Activated CD4-positive, alpha-beta memory T cell treated with anti-CD3 and anti-CD28 coated beads for 36 hours (primary cell): ENCODE data around the gene EFNA4. TPM values are rescaled to one million over a fixed set of nuclear protein-coding genes. Genes with fewer than 3 reads are reported as not detected.

Source experiments
- CTCF ChIA-PET: fragments of 350-600 bp; sonication (Branson Sonifier 250); formaldehyde crosslinking; loops from one replicate; lab custom pipeline; 2021; ENCODE audit warnings: antibody characterized with exemption, inconsistent platforms; lab: Charles Lee
- POLR2A ChIA-PET: fragments of 350-600 bp; sonication (Branson Sonifier 250); formaldehyde crosslinking; loops from one replicate; lab custom pipeline; 2021; ENCODE audit warnings: antibody characterized with exemption; lab: Charles Lee
- DNase-seq: peaks from one replicate; pipeline ENCODE4 v3.0.0-alpha.2; 2020
- H3K27ac Mint-ChIP-seq: one replicate; pipeline ENCODE4 v1.8.0; 2021; ENCODE audit warnings: mixed read lengths
- H3K27me3 Mint-ChIP-seq: one replicate; pipeline ENCODE4 v1.8.0; 2021; ENCODE audit warnings: mixed read lengths
- H3K36me3 Mint-ChIP-seq: one replicate; pipeline ENCODE4 v1.8.0; 2021; ENCODE audit warnings: mixed read lengths
- H3K4me1 Mint-ChIP-seq: one replicate; pipeline ENCODE4 v1.8.0; 2021; ENCODE audit warnings: low read depth, mixed read lengths
- H3K4me3 Mint-ChIP-seq: one replicate; pipeline ENCODE4 v1.8.0; 2021; ENCODE audit warnings: mild to moderate bottlenecking, mixed read lengths
- H3K9me3 Mint-ChIP-seq: one replicate; pipeline ENCODE4 v1.8.0; 2021; ENCODE audit warnings: mixed read lengths
- intact Hi-C: fragments of 100-400 bp; cut with micrococcal nuclease; formaldehyde crosslinking; loops from one replicate; pipeline ENCODE4 v1.15.1; 2023
- total RNA-seq, 2 experiments: library from RNA; stranded (reverse); gene quantifications; one replicate each; pipeline ENCODE4 v1.2.3, GENCODE V29; 2021

The EFNA4 gene
- total RNA-seq, 2 experiments from 2014 or later = 5.0 to 6.1 TPM

GRCh38 chr1:155084722-155085503 lies 21.4 kb downstream of the EFNA4 start:
- intact Hi-C loops = loop anchor here (1.0 to 2.0 kb wide), 9 partner anchors 22 to 526 kb away; partner anchors contain the start of genes CKS1B, EFNA4, FLAD1 and KRTCAP2
- no peaks in the 10 kb centered on the region for H3K36me3 Mint-ChIP-seq
- DNase-seq = peak; percentile 94
- H3K4me3 Mint-ChIP-seq = peak overlapping the region; percentile 92
- H3K27ac Mint-ChIP-seq = peak overlapping the region; percentile 84
- H3K9me3 Mint-ChIP-seq = no peaks in the 10 kb centered on the region
- ChIA-PET CTCF (interaction anchor here (0.6 to 4.7 kb wide), 54 partner anchors 8 to 679 kb away, joined by 3 to 125 read pairs (median 5); partner anchors contain the start of genes ADAM15, EFNA1, EFNA3 and EFNA4), POLR2A (interaction anchor here (0.6 to 2.3 kb wide), 10 partner anchors 13 to 148 kb away, joined by 3 to 21 read pairs (median 3); partner anchors contain the start of genes EFNA4, KRTCAP2, PBXIP1 and PMVK)
- peaks cover 35% of the 10 kb centered on the region for H3K4me1 Mint-ChIP-seq
- H3K27me3 Mint-ChIP-seq = peaks cover 31% of the 10 kb centered on the region

GRCh38 chr1:155085504-155086127 lies 22.1 kb downstream of the EFNA4 start:
- H3K27ac Mint-ChIP-seq = peak overlapping the region; percentile 84
- no peaks in the 10 kb centered on the region for H3K9me3 Mint-ChIP-seq
- H3K4me3 Mint-ChIP-seq = peak overlapping the region; percentile 92
- DNase-seq = peak; percentile 88
- ChIA-PET POLR2A (interaction anchor here (0.8 to 2.3 kb wide), 9 partner anchors 22 to 149 kb away, joined by 3 to 21 read pairs (median 3); partner anchors contain the start of genes EFNA4, KRTCAP2, PBXIP1 and PMVK), CTCF (interaction anchor here (0.6 to 4.7 kb wide), 43 partner anchors 8 to 606 kb away, joined by 3 to 125 read pairs (median 6); partner anchors contain the start of genes ADAM15, EFNA1, EFNA3 and EFNA4)
- H3K4me1 Mint-ChIP-seq = peaks cover 34% of the 10 kb centered on the region
- H3K36me3 Mint-ChIP-seq = no peaks in the 10 kb centered on the region
- intact Hi-C loops = loop anchor here (1.0 to 2.0 kb wide), 6 partner anchors 41 to 130 kb away; partner anchors contain the start of genes CKS1B, KRTCAP2, SLC50A1 and TRIM46
- H3K27me3 Mint-ChIP-seq = peaks cover 30% of the 10 kb centered on the region

- Mint-ChIP-seq H3K4me1 (peaks cover 32% of the 10 kb centered on the region), H3K27ac (no peak overlapping the region), H3K36me3 (no peaks in the 10 kb centered on the region), H3K4me3 (peak overlapping the region; percentile 92), H3K27me3 (peaks cover 27% of the 10 kb centered on the region), H3K9me3 (no peaks in the 10 kb centered on the region)
- intact Hi-C loops = no loop called here
- ChIA-PET POLR2A (interaction anchor here (0.6 to 2.3 kb wide), 4 partner anchors 23 to 1466 kb away, joined by 3 to 21 read pairs (median 3); partner anchors contain the start of gene EFNA4), CTCF (interaction anchor here (1.2 to 4.7 kb wide), 16 partner anchors 7 to 526 kb away, joined by 4 to 125 read pairs (median 19); partner anchors contain the start of genes ADAM15, EFNA1, EFNA3 and EFNA4)
- DNase-seq = peak; percentile 88
Measured at GRCh38 chr1:155086128-155086741, 22.7 kb downstream of the EFNA4 start.

- CTCF ChIA-PET = interaction anchor here (0.6 to 4.7 kb wide), 13 partner anchors 11 to 527 kb away, joined by 3 to 125 read pairs (median 20); partner anchors contain the start of genes ADAM15, EFNA1, EFNA3 and EFNA4
- POLR2A ChIA-PET = interaction anchor here (0.6 to 1.1 kb wide), 2 partner anchors 42 to 1466 kb away, joined by 3 read pairs; no protein-coding TSS in a partner anchor
- Mint-ChIP-seq H3K36me3 (no peaks in the 10 kb centered on the region), H3K9me3 (no peaks in the 10 kb centered on the region), H3K27ac (no peak overlapping the region), H3K4me1 (peaks cover 28% of the 10 kb centered on the region), H3K4me3 (no peak overlapping the region), H3K27me3 (peaks cover 22% of the 10 kb centered on the region)
- DNase-seq = no peak
- intact Hi-C loops = no loop called here
Measured at GRCh38 chr1:155086856-155087535, 23.5 kb downstream of the EFNA4 start.

- peak; percentile 87 for DNase-seq
- ChIA-PET CTCF (interaction anchor here (0.5 to 5.3 kb wide), 50 partner anchors 9 to 1430 kb away, joined by 3 to 274 read pairs (median 4); partner anchors contain the start of genes ADAM15, DPM3, EFNA1 and EFNA4), POLR2A (interaction anchor here (1.1 to 1.8 kb wide), 3 partner anchors 44 to 81 kb away, joined by 4 to 7 read pairs (median 7); partner anchors contain the start of gene KRTCAP2)
- Mint-ChIP-seq H3K4me1 (peaks cover 3% of the 10 kb centered on the region), H3K27ac (no peak overlapping the region), H3K9me3 (no peaks in the 10 kb centered on the region), H3K27me3 (peaks cover 8% of the 10 kb centered on the region), H3K4me3 (no peak overlapping the region), H3K36me3 (no peaks in the 10 kb centered on the region)
- intact Hi-C loops = loop anchor here (1.0 kb wide), 1 partner anchor 76 kb away; no protein-coding TSS in a partner anchor
Measured at GRCh38 chr1:155091071-155092051, 27.8 kb downstream of the EFNA4 start.

GRCh38 chr1:155092131-155092530 lies 28.6 kb downstream of the EFNA4 start:
- no peaks in the 10 kb centered on the region for H3K36me3 Mint-ChIP-seq
- CTCF ChIA-PET = interaction anchor here (0.5 to 5.3 kb wide), 35 partner anchors 7 to 488 kb away, joined by 3 to 274 read pairs (median 6); partner anchors contain the start of genes ADAM15, DPM3, EFNA1 and EFNA4
- no peaks in the 10 kb centered on the region for H3K9me3 Mint-ChIP-seq
- no peak overlapping the region for H3K27ac Mint-ChIP-seq
- intact Hi-C loops = no loop called here
- H3K4me1 Mint-ChIP-seq = peaks cover 3% of the 10 kb centered on the region
- DNase-seq = no peak
- H3K27me3 Mint-ChIP-seq = peaks cover 9% of the 10 kb centered on the region
- POLR2A ChIA-PET = interaction anchor here (1.1 to 1.8 kb wide), 3 partner anchors 43 to 81 kb away, joined by 4 to 7 read pairs (median 7); partner anchors contain the start of gene KRTCAP2
- no peak overlapping the region for H3K4me3 Mint-ChIP-seq

- intact Hi-C loops = no loop called here
- POLR2A ChIA-PET = interaction anchor here (1.8 kb wide), 1 partner anchor 75 kb away, joined by 7 read pairs; no protein-coding TSS in a partner anchor
- Mint-ChIP-seq H3K4me3 (no peak overlapping the region), H3K36me3 (no peaks in the 10 kb centered on the region), H3K4me1 (peaks cover 3% of the 10 kb centered on the region), H3K27ac (no peak overlapping the region), H3K9me3 (no peaks in the 10 kb centered on the region), H3K27me3 (peaks cover 11% of the 10 kb centered on the region)
- no peak for DNase-seq
- CTCF ChIA-PET = interaction anchor here (1.9 to 5.3 kb wide), 8 partner anchors 8 to 76 kb away, joined by 6 to 274 read pairs (median 12); partner anchors contain the start of genes EFNA4, KRTCAP2 and SLC50A1
Measured at GRCh38 chr1:155092641-155093040, 29.1 kb downstream of the EFNA4 start.

- H3K27me3 Mint-ChIP-seq = peaks cover 13% of the 10 kb centered on the region
- H3K4me3 Mint-ChIP-seq = no peak overlapping the region
- peaks cover 3% of the 10 kb centered on the region for H3K4me1 Mint-ChIP-seq
- no peaks in the 10 kb centered on the region for H3K36me3 Mint-ChIP-seq
- ChIA-PET CTCF (interaction anchor here (1.0 to 3.0 kb wide), 8 partner anchors 9 to 79 kb away, joined by 3 to 41 read pairs (median 6); partner anchors contain the start of genes KRTCAP2 and SLC50A1), POLR2A (no interaction called here)
- H3K9me3 Mint-ChIP-seq = no peaks in the 10 kb centered on the region
- intact Hi-C loops = no loop called here
- DNase-seq = no peak
- H3K27ac Mint-ChIP-seq = no peak overlapping the region
Measured at GRCh38 chr1:155093911-155094621, 30.5 kb downstream of the EFNA4 start.

GRCh38 chr1:155094622-155094948 lies 31.0 kb downstream of the EFNA4 start:
- ChIA-PET POLR2A (no interaction called here), CTCF (interaction anchor here (1.0 to 2.4 kb wide), 4 partner anchors 9 to 78 kb away, joined by 4 to 41 read pairs (median 8); partner anchors contain the start of gene KRTCAP2)
- DNase-seq = no peak
- intact Hi-C loops = no loop called here
- no peak overlapping the region for H3K27ac Mint-ChIP-seq
- H3K9me3 Mint-ChIP-seq = no peaks in the 10 kb centered on the region
- no peak overlapping the region for H3K4me3 Mint-ChIP-seq
- H3K27me3 Mint-ChIP-seq = peaks cover 13% of the 10 kb centered on the region
- peaks cover 3% of the 10 kb centered on the region for H3K4me1 Mint-ChIP-seq
- no peaks in the 10 kb centered on the region for H3K36me3 Mint-ChIP-seq
